SW480 (cell line): ENCODE data around the gene PCNX1.
"Not testable (repeated sequence)": the region's sequence is repeated elsewhere in the genome, so short reads cannot be mapped to it uniquely, and the experiment has no call there.

Experiments
- DNase-seq: peaks from one replicate; pipeline ENCODE4 v3.0.0-alpha.2; 2016; ENCODE audit warnings: low spot score

PCNX1 gene

DNA sequence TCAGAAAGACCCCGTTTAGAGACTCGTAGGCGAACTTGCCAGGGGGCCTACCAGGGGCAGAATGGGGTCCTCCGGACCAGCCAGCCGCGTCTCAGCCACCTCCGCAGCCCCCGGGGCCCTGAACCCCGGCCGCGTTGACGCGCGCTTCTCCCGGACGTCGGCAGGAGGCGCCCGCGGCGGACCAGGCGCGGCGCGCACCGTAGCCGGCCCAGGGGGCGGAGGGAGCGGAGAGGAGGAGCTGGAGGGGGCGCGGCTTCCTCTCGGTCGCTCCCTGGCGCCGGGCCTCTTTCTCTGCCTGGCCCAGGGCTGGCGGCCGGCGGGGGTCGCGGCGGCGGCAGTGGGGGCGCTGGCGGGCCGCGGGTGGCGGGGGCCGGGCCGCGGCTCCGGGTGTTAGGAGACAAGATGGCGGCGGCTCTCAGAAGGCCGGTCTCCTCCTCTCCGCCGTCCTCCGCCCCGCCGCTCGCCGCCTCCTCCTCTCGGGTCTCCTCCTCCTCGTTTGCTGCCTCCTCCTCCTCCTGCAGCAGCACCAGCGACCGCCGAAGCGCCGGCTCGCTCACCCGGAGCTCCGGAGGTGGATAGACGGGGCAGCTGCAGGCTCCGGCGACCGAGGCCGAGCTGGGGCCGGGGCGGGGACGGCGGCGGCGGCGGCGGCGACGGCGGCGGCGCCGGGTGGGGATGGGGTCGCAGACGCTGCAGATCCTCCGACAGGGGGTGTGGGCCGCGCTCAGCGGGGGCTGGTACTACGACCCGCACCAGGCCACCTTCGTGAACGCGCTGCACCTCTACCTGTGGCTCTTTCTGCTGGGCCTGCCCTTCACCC lies at the start of gene PCNX1:
PCNX1 (plus strand) TSS at position 284 of the 820 bp plus-strand sequence; CDS start at position 676, 392 bp downstream.
- DNase-seq, result peak; percentile 89

DNA sequence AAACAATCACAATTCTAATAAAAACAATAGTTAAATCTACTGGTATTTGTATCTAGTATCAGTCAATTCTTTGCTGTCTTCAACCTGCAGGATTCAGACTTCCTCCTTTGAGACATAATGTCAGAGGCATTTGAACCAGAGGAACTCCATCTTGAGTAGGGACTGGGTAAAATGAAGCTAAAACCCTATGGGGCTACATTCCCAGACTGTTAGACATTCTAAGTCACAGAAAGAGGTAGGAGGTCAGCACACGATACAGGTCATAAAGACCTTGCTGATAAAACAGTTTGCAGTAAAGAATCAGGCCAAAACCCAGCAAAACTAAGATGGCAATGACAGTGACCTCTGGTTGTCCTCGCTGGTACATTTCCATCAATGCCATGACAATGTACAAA lies 49.8 kb upstream of the PCNX1 start:
- no peak for DNase-seq

- no peak for DNase-seq
Measured at GRCh38 chr14:70858641-70859040, 48.6 kb upstream of the PCNX1 start.

DNA sequence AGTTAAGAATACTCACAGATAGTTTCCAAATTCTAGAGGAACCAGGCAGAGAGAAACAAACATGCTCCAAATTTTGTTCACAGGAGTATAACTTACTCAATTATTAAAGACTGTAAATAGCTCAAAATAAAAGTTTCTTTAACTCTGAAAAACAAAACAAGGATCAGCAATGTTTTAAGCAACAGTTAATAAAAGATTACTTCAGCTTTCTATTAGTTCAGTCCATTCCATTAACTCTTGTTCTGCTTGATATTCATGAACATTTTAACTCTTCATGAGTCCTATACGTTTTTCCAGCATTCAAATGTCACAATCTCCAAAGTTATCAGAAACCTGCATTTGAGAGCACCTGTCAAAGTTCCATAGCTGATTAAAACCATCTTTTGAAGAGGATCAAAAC lies 40.3 kb upstream of the PCNX1 start:
- DNase-seq, result not testable (repeated sequence)

DNA sequence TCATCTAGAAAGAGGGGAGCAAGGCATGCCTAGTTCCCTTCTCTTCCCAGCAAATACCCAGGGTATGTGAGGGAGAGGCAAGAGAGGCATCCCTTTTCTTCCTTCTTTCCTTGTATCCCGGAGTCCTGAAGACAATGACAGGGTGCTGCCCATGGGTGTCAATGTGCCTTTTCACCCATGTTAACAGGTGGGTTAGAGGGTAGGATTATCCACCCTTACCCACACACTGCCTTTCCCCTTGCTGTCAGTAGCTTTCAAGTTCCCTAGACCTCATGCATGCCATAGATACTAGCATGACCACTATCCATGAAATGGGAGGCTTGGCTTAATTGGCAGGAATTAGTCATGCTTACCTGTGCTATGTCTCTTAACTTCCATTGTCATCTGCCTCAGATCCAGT lies 36.3 kb upstream of the PCNX1 start:
- no peak for DNase-seq

DNA sequence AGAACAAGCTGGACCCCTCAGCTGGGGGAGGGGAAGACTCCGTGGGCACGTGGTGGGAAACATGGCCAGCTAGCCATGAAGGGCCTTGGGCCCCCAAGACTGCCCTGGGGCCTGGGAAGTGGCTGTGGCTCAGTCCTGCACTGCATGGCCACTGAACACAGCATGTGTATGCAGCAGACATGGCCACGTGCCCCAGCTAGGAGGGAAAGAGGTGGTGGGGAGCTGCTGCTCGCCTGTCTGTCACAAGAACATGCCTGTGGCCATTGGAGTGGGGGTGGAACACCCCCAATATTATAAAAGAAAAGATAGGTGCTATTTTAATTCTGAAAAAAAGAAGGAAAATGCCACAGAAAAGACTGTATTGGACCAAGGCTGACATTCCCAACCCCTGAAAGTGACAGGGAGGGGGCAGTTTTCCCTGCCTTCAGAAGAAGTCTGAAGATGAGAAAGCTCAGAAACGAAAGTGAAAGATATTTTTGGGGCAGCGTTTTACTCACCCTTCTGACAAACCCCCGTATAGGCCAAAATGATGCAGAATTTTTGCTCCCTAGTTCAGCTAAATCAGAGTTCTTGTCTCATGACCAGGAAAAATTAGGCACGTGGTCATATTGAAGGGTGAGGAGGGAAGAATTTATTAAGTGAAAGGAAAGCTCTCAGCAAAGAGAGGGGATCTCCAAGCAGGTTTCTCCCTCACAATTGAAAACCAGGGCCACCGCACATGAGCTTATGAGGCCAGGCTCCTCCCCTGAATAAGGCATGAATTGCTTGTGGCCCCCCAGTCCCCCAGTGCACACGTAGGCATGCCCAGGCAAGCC lies 35.2 kb upstream of the PCNX1 start:
- DNase-seq, result no peak

GRCh38 chr14:70872678-70873020 lies 34.6 kb upstream of the PCNX1 start:
- DNase-seq, result no peak

DNA sequence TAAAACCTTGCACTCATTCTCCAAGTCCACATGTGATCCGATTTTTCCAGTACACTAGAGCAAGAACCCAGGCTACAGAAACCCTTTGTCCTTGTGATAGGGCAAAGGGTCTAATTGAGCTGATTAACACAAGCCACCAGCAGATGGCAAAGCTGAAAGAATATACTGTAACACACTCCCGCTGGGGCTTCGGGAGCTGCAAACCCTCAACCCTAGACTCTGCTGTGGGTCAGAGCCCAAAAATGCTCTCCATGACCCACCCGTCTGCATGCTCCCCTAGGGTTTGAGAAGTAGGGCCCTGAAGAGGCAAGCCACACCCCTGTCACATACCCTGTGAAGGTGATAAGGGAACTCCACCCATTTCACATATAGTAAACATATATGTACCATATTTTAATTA lies 33.6 kb upstream of the PCNX1 start:
- DNase-seq, result no peak

- DNase-seq, result not testable (repeated sequence)
Measured at GRCh38 chr14:70875811-70876460, 31.3 kb upstream of the PCNX1 start.

DNA sequence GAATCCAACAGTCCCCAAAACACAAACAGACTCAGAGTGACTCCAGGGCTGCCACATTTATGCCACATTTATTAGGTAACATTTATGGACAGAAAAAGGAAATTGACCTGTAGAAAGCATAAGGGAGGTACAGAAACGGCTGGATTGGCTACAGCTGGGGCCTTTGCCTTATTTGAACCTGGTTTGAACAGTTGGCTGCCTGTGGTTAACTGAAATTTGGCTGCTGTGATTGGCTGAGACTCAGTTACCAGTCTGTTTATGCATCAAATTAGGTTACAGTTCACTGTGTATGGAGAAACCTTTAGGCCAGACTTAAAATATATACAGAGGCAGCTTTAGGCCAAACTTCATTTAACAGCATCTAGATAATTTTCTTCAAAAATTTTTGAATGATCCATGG lies 27.8 kb upstream of the PCNX1 start:
- DNase-seq, result no peak

DNA sequence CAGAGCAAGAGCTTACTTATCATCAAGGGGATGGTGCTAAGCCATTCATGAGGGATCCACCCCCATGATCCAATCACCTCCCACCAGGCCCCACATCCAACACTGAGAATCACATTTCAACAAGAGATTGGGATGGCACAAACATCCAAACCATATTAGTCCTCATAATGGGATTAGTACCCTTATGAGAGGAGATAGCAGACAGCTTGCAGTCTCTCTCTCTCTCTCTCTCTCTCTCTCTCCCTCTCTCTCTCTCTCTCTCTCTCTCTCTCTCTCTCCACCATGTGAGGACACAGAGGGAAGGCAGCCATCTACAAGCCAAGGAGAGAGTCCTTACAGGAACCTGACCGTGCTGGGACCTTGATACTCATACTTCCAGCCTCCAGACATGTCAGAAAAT lies 26.4 kb upstream of the PCNX1 start:
- DNase-seq, result not testable (repeated sequence)

DNA sequence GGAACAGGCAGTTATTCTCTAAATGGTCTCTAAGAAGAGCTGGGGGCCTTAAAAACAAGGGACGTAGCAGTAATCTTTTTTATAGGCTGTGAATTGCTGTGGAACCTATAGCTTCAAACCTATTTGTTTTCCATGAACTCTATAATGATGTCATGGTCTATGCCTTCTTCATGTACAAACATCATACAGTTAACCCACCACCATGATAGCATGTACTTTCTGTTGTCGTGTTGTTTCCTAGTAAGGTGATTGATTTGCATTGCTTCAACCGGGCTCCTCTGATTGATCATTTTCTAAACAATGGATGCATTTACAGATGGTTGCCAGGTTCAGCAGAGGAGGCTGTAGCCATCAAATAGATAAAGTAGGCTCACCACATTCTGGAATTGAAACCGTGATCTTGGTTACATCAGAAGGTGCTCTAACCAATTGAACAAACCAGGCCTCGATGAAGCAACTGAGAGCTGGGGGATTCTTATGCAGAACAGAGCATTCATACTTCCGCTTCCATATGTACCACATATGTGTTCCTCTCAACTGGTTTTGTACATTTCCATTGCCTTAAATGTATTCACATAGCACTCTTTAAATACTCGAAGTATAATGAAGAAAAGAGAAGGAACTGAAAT lies 25.6 kb upstream of the PCNX1 start:
- DNase-seq, result no peak

GRCh38 chr14:70882776-70883492 lies 24.3 kb upstream of the PCNX1 start:
- no peak for DNase-seq

- DNase-seq, result no peak
Measured at GRCh38 chr14:70884595-70885342, 22.5 kb upstream of the PCNX1 start.

DNA sequence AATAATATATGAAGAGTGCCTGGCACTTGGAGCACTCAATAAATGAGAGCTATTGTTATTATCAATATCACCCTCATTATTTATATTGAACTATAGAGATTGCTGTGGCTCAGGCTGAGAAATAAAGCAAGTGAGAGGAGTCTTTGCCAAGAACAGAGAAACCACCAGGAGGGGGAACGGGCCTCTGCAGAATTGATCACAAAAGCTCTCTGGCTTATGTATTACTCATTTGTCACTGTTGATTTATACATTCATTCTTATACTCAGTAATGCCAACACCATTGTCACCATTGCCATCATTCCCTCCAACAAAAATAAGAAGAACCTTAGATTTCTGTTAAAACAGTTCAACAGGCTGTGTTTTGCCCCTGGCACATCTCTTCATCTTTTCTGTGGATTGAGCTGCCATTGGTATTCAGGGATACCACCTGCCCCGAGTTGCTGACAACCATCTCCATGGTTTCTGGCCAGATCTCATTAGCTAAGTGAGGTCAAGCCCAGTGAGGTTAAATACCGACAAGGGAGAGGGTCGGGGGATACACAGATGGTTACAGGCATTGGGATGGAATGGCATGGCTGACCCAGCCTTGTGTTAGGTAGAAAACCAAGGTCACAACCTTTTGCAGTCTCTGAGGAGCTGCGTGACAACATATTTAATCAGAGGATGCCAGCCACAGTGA lies 21.8 kb upstream of the PCNX1 start:
- DNase-seq, result no peak

DNA sequence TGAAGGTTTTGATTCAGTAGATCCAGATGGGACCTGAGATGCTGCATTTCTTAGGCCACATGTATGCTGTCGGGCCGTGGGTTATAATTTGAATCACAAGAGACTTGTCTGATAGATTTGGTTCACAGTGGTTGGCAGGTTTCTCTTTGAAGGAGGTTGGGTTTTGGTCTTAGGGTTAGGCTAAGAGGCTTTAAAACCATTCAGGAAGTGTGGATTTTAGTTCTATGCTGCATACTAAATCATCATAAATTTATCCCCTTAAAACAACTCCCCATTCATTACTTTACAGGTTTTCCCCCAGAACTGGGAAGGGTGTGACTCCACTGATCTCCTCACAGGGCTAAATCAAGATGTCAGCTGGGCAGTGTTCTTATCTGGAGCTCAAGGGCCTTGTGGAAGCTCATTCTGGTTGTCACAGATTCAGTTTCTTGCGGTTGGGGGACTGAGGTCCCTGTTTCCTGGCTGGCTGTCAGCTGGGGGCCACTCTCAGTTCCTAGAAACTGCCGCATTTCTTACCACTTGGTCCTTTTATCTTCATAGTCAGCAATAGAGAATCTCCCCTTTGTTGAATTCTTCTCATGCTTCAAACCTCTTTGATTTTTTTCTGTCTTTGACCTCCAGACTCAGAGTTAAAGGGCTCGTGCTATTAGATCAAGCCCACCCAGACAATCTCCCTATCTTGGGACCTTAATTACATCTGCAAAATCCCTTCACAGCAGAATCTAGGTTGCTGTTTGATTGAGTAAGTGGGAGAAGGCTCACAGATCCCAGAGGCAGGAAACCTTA lies 20.6 kb upstream of the PCNX1 start:
- no peak for DNase-seq

DNA sequence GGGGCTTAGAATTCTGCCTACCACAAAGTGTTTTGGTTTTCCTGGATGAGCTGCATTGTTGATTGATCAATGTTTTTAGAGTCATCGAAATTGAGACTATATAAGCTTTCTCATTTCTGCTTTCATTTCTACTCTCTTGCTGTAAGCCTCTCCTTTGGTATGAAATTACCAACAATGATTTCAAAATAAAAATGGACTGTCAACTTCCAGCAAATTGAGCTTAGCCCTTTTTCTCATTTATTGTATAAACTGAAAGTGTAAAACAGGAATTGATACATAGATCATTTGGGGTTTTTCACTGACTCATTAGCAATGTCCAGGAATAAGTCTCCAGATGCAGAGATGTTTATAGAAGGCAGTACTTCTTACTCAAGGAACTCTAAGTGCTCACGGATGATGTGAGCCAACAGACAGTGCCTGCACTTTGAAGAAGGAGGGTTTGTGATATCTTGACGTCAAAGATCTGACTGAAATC lies 20.0 kb upstream of the PCNX1 start:
- DNase-seq, result no peak

GRCh38 chr14:70887737-70888499 lies 19.3 kb upstream of the PCNX1 start:
- no peak for DNase-seq
